ENCODE data around the gene STK36.
A peak's percentile ranks its signal among the peaks of the same experiment; 100 is the strongest.
"Not testable (repeated sequence)": the region's sequence is repeated elsewhere in the genome, so short reads cannot be mapped to it uniquely, and the experiment has no call there.

Gene STK36

DNA sequence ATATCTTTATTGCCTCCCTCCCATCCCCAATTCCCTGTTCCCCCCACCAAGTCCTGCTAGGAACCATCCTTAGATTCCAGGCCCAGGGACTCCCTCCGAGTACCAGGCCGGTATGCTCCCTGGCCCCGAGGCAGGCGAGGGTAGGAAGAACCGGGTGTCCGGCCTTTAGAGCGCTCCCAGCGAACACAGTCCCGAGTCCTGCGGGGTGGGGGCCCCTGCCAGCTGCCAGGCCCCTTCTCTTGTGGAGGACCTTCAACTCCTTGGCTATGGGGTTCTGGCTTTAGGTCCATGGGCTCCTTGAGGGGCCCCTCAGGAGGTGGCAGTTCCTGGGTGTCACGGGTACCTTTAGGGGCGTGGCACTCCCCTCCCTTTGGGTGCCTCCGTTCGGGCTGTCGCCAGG is 8.0 kb upstream of the STK36 start:
- no peaks in the 10 kb centered on the region for H3K9me3 ChIP-seq (ENCODE audit: severe bottlenecking)
- no peaks in the 10 kb centered on the region for H3K27me3 ChIP-seq (ENCODE audit: insufficient read depth, low read depth, severe bottlenecking)
- no peak for DNase-seq
- H3K27ac ChIP-seq: no peak overlapping the region
- H3K36me3 ChIP-seq: peaks cover 61% of the 10 kb centered on the region
- no peak overlapping the region for H3K4me3 ChIP-seq (ENCODE audit: low read depth, low read length)
- TF ChIP-seq, protein P1, sequence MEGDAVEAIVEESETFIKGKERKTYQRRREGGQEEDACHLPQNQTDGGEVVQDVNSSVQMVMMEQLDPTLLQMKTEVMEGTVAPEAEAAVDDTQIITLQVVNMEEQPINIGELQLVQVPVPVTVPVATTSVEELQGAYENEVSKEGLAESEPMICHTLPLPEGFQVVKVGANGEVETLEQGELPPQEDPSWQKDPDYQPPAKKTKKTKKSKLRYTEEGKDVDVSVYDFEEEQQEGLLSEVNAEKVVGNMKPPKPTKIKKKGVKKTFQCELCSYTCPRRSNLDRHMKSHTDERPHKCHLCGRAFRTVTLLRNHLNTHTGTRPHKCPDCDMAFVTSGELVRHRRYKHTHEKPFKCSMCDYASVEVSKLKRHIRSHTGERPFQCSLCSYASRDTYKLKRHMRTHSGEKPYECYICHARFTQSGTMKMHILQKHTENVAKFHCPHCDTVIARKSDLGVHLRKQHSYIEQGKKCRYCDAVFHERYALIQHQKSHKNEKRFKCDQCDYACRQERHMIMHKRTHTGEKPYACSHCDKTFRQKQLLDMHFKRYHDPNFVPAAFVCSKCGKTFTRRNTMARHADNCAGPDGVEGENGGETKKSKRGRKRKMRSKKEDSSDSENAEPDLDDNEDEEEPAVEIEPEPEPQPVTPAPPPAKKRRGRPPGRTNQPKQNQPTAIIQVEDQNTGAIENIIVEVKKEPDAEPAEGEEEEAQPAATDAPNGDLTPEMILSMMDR (IDR thresholded peaks at IDR 0.05; ENCODE audit: low read depth, low read length): no peak

DNA sequence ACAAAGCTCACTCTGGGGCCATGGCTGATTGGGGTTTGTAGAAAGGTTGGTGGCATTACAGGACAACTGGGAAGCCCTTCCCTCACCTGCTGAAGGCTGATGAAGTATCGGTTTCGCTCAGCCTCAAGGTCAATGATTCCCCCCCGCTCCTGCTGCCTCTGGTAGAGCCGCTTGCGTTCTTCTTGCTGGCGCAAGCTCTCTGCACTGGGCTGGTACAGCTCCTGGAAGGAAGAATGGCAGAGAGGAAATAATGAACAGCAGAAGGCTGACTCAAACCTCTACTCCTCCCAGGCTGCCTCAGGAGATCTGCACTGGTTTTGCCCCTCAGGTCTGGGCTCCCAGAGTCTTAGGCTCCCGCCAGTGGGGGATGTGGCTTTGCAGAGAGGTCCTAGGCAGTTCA is 7.2 kb upstream of the STK36 start:
- Histone ChIP-seq H3K27ac (no peak overlapping the region), H3K36me3 (peaks cover 57% of the 10 kb centered on the region), H3K27me3 (ENCODE audit: insufficient read depth, low read depth, severe bottlenecking) (no peaks in the 10 kb centered on the region), H3K9me3 (ENCODE audit: severe bottlenecking) (no peaks in the 10 kb centered on the region), H3K4me3 (ENCODE audit: low read depth, low read length) (no peak overlapping the region)
- no peak for DNase-seq
- TF ChIP-seq, protein P1 (IDR thresholded peaks at IDR 0.05; ENCODE audit: low read depth, low read length): no peak

DNA sequence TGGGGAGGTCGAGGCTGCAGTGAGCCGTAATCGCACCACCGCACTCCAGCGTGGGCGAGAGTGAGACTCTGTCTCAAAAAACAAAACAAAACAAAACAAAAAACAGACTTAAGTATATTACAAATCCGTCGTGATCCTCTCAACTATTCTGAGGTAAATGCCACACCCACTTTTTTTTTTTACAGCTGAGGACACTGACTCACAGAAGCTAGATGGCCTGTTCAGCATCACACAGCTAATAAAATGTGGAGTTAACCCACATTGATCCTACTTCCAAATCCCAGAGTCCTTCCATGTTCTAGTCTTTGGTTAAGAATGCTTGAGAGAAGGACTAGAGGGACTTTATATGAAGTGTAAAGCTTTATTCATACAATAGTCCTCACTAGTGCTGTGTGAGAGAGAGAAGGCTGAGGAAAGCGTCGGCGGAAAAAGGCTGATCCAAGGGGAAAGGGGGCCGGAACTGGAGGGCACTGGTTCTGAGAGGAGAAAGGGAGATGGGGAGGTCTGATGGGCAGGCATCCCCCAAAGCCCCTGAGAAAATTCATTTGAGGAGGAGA is 711 bp upstream of the STK36 start:
- Histone ChIP-seq H3K27ac (peak overlapping the region; percentile 76), H3K27me3 (ENCODE audit: insufficient read depth, low read depth, severe bottlenecking) (no peaks in the 10 kb centered on the region), H3K36me3 (peaks cover 17% of the 10 kb centered on the region), H3K4me3 (ENCODE audit: low read depth, low read length) (peak overlapping the region; percentile 69), H3K9me3 (ENCODE audit: severe bottlenecking) (no peaks in the 10 kb centered on the region)
- TF ChIP-seq, protein P1 (IDR thresholded peaks at IDR 0.05; ENCODE audit: low read depth, low read length): no peak
- DNase-seq: no peak

DNA sequence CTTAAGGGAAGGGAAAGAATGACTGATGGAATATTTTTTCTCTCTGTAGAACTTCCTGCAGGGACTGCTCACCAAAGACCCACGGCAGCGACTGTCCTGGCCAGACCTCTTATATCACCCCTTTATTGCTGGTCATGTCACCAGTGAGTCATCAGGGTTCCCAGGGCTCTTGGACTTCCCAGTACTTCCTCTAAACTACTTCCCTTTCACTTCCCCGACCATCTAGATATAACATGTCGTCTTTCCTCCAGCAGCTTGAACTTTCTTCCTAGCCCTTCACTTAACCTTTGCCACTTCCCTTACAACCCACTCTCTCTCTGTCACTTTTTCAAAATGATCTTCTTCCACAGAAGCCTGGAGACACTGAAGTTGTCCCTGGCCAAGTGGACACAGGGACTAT is 7.2 kb downstream of the STK36 start:
- Histone ChIP-seq H3K27ac (no peak overlapping the region), H3K27me3 (ENCODE audit: insufficient read depth, low read depth, severe bottlenecking) (no peaks in the 10 kb centered on the region), H3K9me3 (ENCODE audit: severe bottlenecking) (no peaks in the 10 kb centered on the region), H3K4me3 (ENCODE audit: low read depth, low read length) (no peak overlapping the region), H3K36me3 (0 out of 2 replicates have a peak, but pooled peaks cover 5% of the 10 kb centered on the region)
- no peak for DNase-seq
- TF ChIP-seq, protein P1 (IDR thresholded peaks at IDR 0.05; ENCODE audit: low read depth, low read length): no peak

DNA sequence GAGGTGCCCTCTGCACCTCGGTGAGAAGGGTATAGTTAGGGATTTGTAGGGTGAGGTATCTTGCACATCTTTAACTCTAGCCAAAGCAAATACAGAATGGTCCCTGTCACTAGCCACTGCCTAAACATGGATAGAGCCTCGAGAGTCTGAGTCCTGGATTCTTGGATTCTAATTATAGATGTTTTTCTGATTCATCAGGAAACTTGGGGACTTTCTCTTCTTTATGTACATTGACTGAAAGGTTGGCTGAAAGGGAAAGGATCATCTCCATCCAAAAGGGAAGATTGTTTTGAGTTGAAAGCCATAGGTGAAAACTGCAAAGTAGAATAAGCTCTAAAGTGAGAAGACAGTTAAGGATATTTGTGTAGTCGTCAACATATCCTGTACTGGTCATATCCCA is 8.2 kb downstream of the STK36 start:
- Histone ChIP-seq H3K36me3 (0 out of 2 replicates have a peak, but pooled peaks cover 7% of the 10 kb centered on the region), H3K9me3 (ENCODE audit: severe bottlenecking) (no peaks in the 10 kb centered on the region), H3K27ac (no peak overlapping the region), H3K27me3 (ENCODE audit: insufficient read depth, low read depth, severe bottlenecking) (no peaks in the 10 kb centered on the region), H3K4me3 (ENCODE audit: low read depth, low read length) (no peak overlapping the region)
- DNase-seq: no peak
- TF ChIP-seq, protein P1 (IDR thresholded peaks at IDR 0.05; ENCODE audit: low read depth, low read length): no peak

DNA sequence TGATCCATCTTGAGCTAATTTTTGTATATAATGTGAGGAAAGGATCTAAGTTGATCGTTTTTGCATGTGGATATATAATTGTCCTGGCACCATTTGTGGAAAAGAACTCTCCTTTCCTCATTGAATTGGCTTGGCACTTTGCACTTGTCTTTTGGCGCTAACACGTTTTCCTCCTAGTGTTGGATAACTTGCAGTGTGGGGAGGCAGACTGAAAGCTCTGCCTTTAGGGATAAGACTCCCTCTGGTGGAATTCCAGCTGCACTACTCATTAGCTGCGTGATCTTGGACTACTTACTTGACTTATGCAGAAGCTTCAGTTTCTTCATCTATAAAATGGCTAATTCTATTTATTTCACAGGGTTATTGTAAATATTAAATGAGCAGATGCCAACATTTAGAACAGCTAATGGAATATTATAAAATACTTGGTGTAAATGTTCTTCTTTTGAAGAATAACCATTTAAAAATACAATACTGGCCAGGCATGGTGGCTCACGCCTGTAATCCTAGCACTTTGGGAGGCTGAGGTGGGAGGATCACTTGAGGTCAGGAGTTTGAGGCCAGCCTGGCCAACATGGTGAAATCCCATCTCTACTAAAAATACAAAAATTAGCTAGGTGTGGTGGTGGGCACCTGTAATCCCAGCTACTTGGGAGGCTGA is 15.6 kb downstream of the STK36 start:
- DNase-seq: peak; percentile 71
- TF ChIP-seq, protein P1 (IDR thresholded peaks at IDR 0.05; ENCODE audit: low read depth, low read length): peak; percentile 84

More for the DNA sequence above, 15.6 kb downstream of the STK36 start:
- H3K9me3 ChIP-seq (ENCODE audit: severe bottlenecking); H3K27me3 ChIP-seq (ENCODE audit: insufficient read depth, low read depth, severe bottlenecking); H3K36me3 ChIP-seq; H3K27ac ChIP-seq; H3K4me3 ChIP-seq (ENCODE audit: low read depth, low read length): not testable (repeated sequence)
